SJSA1 (cell line): Measurements from ENCODE around the gene CEACAM19. TPM values are rescaled to one million over a fixed set of nuclear protein-coding genes. Genes with fewer than 3 reads are reported as not detected.

Experiments used
- DNase-seq, 2 experiments: peaks; one replicate each; pipeline ENCODE4 v3.0.0-alpha.2; 2015 to 2020; ENCODE audit warnings: low spot score in 2 of 2, low read depth in 1 of 2
- H3K27ac ChIP-seq: fragments of 250-450 bp; sonication (Bioruptor Pico); 2 replicates; pipeline ENCODE4 v1.5.1; 2020; ENCODE audit warnings: mild to moderate bottlenecking, moderate library complexity
- H3K27me3 ChIP-seq: fragments of 250-450 bp; sonication (Bioruptor Pico); replicated peaks from 2 replicates; pipeline ENCODE4 v1.5.1; 2020; ENCODE audit warnings: mild to moderate bottlenecking, moderate library complexity
- H3K36me3 ChIP-seq: fragments of 250-450 bp; sonication (Bioruptor Pico); 2 replicates; pipeline ENCODE4 v1.5.1; 2020; ENCODE audit warnings: mild to moderate bottlenecking
- H3K4me1 ChIP-seq: fragments of 250-450 bp; sonication (Bioruptor Pico); replicated peaks from 2 replicates; pipeline ENCODE4 v1.6.1; 2021; ENCODE audit warnings: mild to moderate bottlenecking
- H3K4me3 ChIP-seq: fragments of 250-450 bp; sonication (Bioruptor Pico); 2 replicates; pipeline ENCODE4 v1.5.1; 2020; ENCODE audit warnings: mild to moderate bottlenecking
- H3K9me3 ChIP-seq: fragments of 250-450 bp; sonication (Bioruptor Pico); replicated peaks from 2 replicates; pipeline ENCODE4 v1.5.1; 2020; ENCODE audit warnings: mild to moderate bottlenecking
- total RNA-seq: library from RNA; depleted of rRNA; stranded (reverse); fragments of >200 nt; shearing (Covaris generic); gene quantifications from 2 replicates; pipeline ENCODE4 v1.2.3, GENCODE V29; 2014

CEACAM19 gene
- total RNA-seq, 1 experiment from 2014 or later, result 1.6 TPM

DNA sequence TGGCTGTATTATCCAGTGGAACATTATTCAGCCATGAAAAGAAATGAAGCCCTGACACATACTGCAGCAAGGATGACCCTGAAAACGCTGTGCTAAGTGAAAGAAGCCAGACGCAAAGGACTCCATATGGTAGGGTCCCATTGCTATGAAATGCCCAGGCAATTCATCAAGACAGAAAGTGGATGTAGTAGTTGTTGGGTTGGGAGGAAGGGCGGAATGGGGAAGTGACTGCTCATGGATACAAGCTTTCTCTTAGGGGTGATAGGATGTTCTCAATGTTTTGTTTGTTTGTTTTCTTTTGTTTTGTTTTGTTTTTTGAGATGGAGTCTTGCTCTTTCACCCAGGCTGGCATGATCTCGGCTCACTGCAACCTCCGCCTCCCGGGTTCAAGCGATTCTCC is 16.6 kb downstream of the CEACAM19 start:
- no peak for DNase-seq
- H3K36me3 ChIP-seq, result peaks cover 3% of the 10 kb centered on the region; the same call in 1 of the 2 replicates
- H3K4me1 ChIP-seq, result peaks cover 40% of the 10 kb centered on the region
- H3K4me3 ChIP-seq, result no peak overlapping the region
- no peak overlapping the region for H3K27ac ChIP-seq
- H3K9me3 ChIP-seq, result no peaks in the 10 kb centered on the region
- no peaks in the 10 kb centered on the region for H3K27me3 ChIP-seq

DNA sequence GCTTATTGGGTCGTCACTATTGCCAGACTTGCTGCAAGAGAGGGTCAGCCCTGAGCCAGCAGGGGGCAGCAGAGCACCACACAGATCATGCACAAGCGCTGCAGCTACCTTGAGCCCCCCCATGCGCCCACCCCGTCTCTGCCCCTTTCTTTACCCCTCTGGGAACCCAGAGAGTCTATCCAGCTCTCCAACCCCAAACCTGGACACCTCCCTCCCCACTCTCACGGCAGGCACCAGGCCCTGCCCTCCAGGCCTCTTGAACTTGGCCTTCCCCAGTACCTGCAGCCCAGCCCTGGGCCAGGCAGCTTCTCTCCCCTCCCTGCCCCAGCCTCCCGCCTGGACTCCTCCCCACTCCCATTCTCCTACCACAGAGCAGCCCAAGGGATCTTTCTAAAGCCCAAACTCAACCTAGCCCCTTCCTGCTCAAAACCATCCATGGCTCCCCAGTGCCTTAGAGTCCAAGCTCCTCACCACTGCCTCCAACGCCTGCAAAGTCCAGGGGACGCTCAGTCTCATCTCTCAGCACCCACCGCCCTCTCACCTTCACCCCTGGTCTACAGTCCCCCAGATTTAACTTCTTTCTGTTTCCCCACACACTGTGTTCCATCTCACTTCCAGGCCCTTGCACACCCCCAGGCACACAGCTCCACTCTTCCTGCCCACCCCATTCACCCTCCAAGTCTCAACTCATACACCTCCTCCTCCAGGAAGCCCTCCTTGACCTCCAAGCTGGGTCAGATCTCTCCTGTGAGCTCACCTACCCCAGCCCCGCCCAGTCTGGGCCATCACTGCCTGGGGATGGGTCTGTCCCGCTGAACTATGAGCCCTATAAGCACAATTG is 18.2 kb downstream of the CEACAM19 start:
- peak; percentile 75 to 87 for DNase-seq
- Histone ChIP-seq H3K4me1 (peaks cover 37% of the 10 kb centered on the region), H3K27me3 (no peaks in the 10 kb centered on the region), H3K36me3 (no peaks in the 10 kb centered on the region), H3K9me3 (no peaks in the 10 kb centered on the region), H3K4me3 (0 out of 2 replicates have a peak overlapping the region, but pooled peaks have one; percentile 14), H3K27ac (no peak overlapping the region)

DNA sequence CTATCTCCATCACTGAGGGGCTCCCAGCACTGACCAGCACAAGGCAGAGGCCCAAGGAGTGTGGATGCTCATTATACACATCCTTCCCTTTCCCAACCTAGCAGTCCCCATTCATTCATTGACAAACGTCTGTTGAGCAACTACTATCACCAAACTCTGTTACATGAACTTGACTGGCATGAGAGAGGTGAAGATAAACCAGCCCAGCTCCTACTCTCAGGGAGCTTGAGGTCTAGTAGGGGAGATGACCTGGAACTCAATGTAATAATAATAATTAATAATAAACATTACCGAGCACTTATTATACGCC is 18.8 kb downstream of the CEACAM19 start:
- H3K36me3 ChIP-seq, result no peaks in the 10 kb centered on the region
- no peak overlapping the region for H3K27ac ChIP-seq
- H3K4me3 ChIP-seq, result no peak overlapping the region
- no peaks in the 10 kb centered on the region for H3K27me3 ChIP-seq
- H3K9me3 ChIP-seq, result no peaks in the 10 kb centered on the region
- no peak for DNase-seq
- H3K4me1 ChIP-seq, result peaks cover 31% of the 10 kb centered on the region

DNA sequence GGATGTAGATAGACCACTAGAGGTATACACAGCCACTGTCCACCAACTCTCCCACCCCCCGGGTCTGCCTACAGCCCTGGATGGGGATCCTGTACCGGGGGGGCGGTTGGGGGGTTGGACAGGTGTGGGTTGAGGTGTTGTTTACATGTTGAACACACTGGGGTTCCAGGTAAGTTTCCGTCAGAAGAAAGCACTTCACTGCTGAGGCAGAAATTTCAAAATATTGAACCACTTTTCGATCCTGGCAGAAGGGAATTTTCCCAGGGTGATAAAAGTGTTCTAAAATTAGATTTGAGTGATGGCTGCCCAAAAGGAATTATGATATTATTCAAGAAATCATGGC is 21.1 kb downstream of the CEACAM19 start:
- Histone ChIP-seq H3K9me3 (no peaks in the 10 kb centered on the region), H3K4me1 (peaks cover 23% of the 10 kb centered on the region), H3K27me3 (no peaks in the 10 kb centered on the region), H3K4me3 (no peak overlapping the region), H3K27ac (peak overlapping the region; percentile 68), H3K36me3 (no peaks in the 10 kb centered on the region)
- no peak for DNase-seq

DNA sequence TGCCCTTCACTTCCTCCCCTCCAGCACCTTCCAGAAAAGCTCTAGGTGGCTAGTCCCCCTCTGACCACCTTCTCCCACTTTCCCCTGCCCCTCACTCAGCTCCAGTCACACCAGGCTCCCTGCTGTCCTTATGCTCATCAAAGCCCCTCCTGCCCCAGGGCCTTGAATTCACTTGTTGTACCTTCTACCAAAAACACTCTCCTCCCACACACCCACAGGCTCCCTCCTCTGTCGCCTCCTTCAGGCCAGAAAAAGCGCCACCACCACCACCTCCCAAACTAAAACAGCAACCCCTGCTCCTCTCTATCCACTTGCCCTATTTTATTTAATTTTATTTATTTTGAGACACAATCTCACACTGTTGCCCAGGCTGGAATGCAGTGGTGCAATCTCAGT is 22.9 kb downstream of the CEACAM19 start:
- no peak for DNase-seq
- no peaks in the 10 kb centered on the region for H3K36me3 ChIP-seq

DNA sequence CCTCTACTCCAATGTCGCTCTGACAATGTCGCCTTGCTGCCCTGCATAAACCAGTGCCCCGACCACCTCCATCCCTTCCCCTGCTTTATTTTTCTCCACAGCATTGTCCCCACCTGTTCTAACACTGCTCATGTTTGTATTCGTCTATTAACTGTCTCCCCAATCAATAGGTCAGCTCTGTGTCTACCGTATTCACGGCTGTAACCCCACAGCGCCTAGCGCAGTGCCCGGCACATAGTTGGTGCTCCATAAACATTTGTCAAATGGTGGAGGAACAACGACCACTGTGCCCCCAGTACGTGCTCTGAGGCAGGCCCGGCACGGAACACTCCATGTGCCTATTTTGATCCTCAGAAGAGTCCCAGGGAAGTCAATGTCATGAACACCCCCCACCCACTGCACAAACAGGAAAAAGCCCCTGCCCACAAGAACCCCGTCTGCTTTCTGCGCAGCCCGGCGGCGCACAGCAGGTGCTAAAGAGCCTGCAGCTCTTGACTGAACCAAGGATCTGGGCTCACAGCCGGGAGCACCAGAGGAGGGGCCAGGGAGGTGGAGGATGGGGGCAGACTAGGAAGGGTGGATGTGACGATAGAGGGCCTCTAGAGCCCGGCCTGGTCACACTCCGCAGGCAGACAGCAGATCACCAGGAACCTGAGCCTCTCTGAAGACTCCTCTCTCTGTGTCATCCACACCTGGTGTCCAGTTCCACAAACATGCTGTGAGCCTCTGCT is 25.8 kb downstream of the CEACAM19 start:
- H3K9me3 ChIP-seq, result no peaks in the 10 kb centered on the region
- H3K4me1 ChIP-seq, result peaks cover 7% of the 10 kb centered on the region
- H3K4me3 ChIP-seq, result no peak overlapping the region

More for the DNA sequence above, 22.9 kb downstream of the CEACAM19 start:
- Histone ChIP-seq H3K27ac (no peak overlapping the region), H3K4me1 (peaks cover 16% of the 10 kb centered on the region), H3K4me3 (no peak overlapping the region), H3K9me3 (no peaks in the 10 kb centered on the region), H3K27me3 (no peaks in the 10 kb centered on the region)

DNA sequence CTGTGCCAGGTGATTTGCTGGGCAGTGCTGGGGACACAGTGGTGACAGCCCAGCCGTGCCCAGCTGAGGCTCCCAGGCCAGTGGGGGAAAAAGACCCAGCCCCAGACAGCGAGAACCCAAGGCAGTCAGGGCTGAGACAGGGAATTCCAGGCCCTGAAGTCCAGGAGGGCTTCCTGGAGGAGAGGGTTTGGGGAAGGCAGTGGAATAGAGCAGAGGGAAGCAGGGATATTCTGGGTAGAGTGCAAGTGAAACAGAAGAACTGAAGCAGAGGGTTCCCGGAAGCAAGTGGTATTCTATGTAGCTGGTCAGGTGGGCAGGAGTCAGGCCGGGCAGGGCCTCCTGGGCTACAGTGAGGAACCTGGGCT is 26.4 kb downstream of the CEACAM19 start:
- no peak overlapping the region for H3K4me3 ChIP-seq
- H3K4me1 ChIP-seq, result peaks cover 1% of the 10 kb centered on the region
- H3K9me3 ChIP-seq, result no peaks in the 10 kb centered on the region
- no peak overlapping the region for H3K27ac ChIP-seq
- H3K27me3 ChIP-seq, result no peaks in the 10 kb centered on the region
- DNase-seq, result no peak
- H3K36me3 ChIP-seq, result no peaks in the 10 kb centered on the region

More for the DNA sequence above, 25.8 kb downstream of the CEACAM19 start:
- no peak for DNase-seq
- H3K36me3 ChIP-seq, result no peaks in the 10 kb centered on the region
- H3K27me3 ChIP-seq, result no peaks in the 10 kb centered on the region
- no peak overlapping the region for H3K27ac ChIP-seq

DNA sequence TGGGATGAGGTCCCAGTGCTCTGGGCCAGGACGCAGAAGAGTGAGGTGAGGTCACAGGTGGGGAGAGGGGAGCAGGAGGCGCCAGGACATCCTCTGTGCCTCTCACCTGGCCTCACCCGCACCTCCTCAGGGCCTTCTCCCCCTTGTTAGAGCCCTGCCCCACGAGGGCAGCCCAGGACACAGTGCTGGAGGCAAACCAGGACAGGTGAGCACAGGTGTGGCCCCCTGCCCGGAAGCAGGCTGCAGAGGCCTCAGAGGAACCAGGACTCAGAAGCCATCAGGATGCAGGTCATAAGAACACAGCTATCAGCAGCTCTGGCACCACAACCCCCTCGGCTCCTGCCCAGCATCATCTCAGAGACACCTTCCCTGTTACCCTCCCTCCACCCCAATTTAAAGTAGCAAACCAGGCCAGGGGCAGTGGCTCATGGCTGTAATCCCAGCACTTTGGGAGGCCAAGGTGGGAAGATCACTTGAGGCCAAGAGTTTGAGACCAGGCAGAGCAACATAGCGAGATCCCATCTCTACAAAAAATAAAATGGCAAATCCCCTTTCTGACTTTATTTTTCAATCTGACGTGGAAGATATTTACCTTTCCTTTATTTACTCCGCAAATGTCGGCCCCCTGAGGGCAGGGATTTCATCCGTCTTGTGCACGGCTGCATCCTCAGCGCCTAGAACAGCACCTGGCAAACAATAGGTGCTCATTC is 27.4 kb downstream of the CEACAM19 start, which contains the start of gene CEACAM16:
Gene CEACAM16, plus strand, starts transcription at position 660 of the 710 bp plus-strand sequence. CDS start 2,306 bp downstream, outside the sequence.
- Histone ChIP-seq H3K27ac (no peak within 1 kb of the TSS), H3K4me1 (no peaks in the 10 kb centered on the region), H3K36me3 (no peaks in the 10 kb centered on the region), H3K4me3 (no peak within 1 kb of the TSS), H3K27me3 (no peaks in the 10 kb centered on the region), H3K9me3 (no peaks in the 10 kb centered on the region)
- no peak for DNase-seq

DNA sequence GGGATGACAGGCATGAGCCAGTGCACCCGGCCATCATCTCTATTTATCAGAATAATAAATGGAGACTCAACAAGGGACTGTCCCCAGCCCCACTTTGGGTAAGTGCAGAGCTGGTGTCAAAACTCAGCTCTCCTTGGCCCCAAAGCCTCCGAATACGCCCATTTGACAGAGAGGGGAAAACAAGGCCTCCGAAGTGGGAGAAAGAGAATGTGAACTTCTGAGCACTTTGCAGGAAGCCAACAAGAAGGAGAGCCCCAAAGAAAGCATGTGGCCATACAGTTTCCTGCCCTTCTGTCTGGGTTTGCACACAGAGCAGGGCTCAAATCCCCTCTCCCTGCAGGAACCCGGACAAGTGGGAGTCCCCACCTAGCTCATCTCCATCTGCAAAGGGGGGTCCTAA is 29.3 kb downstream of the CEACAM19 start:
- Histone ChIP-seq H3K4me3 (no peak overlapping the region), H3K27me3 (no peaks in the 10 kb centered on the region), H3K9me3 (no peaks in the 10 kb centered on the region), H3K4me1 (no peaks in the 10 kb centered on the region), H3K36me3 (no peaks in the 10 kb centered on the region), H3K27ac (no peak overlapping the region)
- no peak for DNase-seq

DNA sequence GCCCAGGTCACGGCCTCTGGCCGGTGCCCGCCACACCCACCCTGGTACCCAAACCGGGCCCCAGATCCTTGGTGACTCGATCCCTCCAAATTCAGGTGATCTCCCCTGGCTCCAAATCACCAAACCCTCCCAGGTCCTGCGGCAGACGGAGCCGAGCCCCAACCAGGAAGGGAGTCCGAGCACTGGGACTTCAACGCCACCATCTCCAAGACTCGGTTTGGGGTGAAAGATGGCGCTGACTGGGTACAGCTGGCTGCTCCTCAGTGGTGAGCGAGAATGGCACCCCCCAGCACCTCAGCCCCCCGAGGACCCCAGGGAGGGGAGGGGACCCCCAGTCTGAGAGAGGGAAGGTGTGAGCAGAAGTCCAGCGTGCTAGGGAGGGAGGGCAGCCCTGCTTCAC is 29.9 kb downstream of the CEACAM19 start:
- no peak for DNase-seq
- Histone ChIP-seq H3K9me3 (no peaks in the 10 kb centered on the region), H3K4me1 (no peaks in the 10 kb centered on the region), H3K27me3 (no peaks in the 10 kb centered on the region), H3K4me3 (no peak overlapping the region), H3K27ac (no peak overlapping the region), H3K36me3 (no peaks in the 10 kb centered on the region)

DNA sequence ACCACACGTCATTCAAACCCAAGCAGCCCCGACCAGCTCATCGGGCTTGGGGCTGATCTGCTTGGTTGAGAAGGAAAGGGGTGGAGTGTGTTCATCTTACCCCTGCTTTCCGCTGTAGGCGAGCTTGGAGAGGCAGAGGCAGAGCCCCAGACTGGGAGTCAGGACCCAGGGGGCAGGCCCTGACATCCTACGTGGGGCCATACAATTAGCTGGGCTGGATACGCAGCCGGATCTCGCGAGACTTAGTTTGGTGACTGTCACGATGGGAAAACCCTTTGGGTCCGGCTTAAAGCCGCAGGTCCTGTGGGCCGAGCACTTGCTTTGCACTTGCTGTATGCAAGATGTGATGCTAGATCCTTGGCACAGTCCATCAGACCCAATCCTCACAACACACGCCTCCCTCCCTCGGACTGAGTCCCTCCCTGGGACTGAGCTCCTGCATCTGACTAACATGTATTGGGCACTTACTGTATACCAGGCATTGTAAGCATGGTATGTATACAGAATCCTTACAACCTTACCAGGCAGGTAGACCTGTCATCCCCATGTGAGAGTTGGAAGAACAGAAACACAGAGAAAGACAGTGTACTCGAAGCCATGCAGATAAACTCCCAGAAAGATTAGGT is 31.4 kb downstream of the CEACAM19 start:
- H3K27ac ChIP-seq, result no peak overlapping the region
- DNase-seq, result no peak
- H3K9me3 ChIP-seq, result no peaks in the 10 kb centered on the region
- no peak overlapping the region for H3K4me3 ChIP-seq
- H3K36me3 ChIP-seq, result no peaks in the 10 kb centered on the region
- no peaks in the 10 kb centered on the region for H3K27me3 ChIP-seq
- H3K4me1 ChIP-seq, result no peaks in the 10 kb centered on the region

DNA sequence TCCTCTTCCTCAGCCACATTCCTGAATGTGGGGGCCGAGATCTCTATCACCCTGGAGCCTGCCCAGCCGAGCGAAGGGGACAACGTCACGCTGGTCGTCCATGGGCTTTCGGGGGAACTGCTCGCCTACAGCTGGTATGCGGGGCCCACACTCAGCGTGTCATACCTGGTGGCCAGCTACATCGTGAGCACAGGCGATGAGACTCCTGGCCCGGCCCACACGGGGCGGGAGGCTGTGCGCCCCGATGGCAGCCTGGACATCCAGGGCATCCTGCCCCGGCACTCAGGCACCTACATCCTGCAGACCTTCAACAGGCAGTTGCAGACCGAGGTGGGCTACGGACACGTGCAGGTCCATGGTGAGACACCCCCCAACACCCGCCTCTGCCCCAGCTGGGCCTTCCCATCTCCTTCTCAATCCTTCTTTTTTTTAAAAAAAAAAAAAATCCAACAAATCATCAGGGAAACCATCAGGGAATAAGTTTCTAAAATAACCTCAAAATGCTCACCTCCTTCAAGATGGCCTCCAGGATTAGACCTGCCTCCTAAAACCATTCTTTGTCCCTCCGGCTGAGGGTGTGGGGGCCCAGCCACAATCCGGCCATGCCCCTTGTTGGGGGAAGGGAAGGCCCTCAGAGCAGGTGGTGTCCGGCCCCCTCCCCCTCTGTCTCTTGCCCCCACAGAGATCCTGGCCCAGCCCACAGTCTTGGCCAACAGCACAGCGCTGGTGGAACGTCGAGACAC is 32.2 kb downstream of the CEACAM19 start:
- H3K36me3 ChIP-seq, result no peaks in the 10 kb centered on the region
- H3K4me1 ChIP-seq, result no peaks in the 10 kb centered on the region
- no peak overlapping the region for H3K27ac ChIP-seq
- H3K4me3 ChIP-seq, result no peak overlapping the region
- DNase-seq, result no peak
- no peaks in the 10 kb centered on the region for H3K9me3 ChIP-seq
- no peaks in the 10 kb centered on the region for H3K27me3 ChIP-seq

DNA sequence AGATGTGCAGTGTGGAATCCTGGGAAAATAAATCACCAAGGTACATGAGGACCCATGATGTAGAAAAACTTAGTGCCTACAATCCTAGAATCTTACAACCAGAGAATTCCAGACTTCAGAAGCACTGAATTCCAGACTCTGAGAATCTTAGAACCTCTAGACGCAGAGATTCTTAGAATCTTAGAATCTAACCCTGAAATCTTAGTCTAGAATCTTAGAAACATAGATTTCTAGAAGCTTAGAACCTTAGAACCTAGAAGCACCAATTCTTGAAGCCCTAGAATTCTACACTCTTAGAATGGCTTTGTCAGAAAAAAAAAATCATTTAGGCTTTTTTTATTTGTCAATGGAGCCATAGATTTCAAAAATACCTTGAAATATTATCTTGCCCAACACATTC is 33.7 kb downstream of the CEACAM19 start:
- Histone ChIP-seq H3K4me1 (no peaks in the 10 kb centered on the region), H3K27me3 (no peaks in the 10 kb centered on the region), H3K36me3 (no peaks in the 10 kb centered on the region), H3K9me3 (no peaks in the 10 kb centered on the region), H3K27ac (no peak overlapping the region), H3K4me3 (no peak overlapping the region)
- no peak for DNase-seq
